SK-N-SH (cell line): ENCODE measurements around the gene RGS7.
"Not testable (repeated sequence)": the region's sequence is repeated elsewhere in the genome, so short reads cannot be mapped to it uniquely, and the experiment has no call there.

Source experiments
- GABPA ChIP-seq: IDR thresholded peaks from 2 replicates; pipeline ENCODE4 v1.4.0; 2012; ENCODE audit warnings: low read depth, mild to moderate bottlenecking
- TAF1 ChIP-seq: IDR thresholded peaks from 2 replicates; pipeline ENCODE4 v1.6.1; 2012; ENCODE audit warnings: low read depth, mild to moderate bottlenecking, low read length, moderate library complexity, borderline replicate concordance
- TF ChIP-seq, protein P1 (sequence below): fragments of 150-350 bp; IDR thresholded peaks from 2 replicates; pipeline ENCODE4 v1.6.1; 2017; ENCODE audit warnings: antibody characterized with exemption, low read length, low read depth, borderline replicate concordance
- TF ChIP-seq, protein P2 (sequence below): fragments of 200-600 bp; sonication (generic); IDR thresholded peaks from 2 replicates; pipeline ENCODE4 v1.6.1; 2017; ENCODE audit warnings: antibody characterized with exemption, mild to moderate bottlenecking, moderate library complexity

DNA sequence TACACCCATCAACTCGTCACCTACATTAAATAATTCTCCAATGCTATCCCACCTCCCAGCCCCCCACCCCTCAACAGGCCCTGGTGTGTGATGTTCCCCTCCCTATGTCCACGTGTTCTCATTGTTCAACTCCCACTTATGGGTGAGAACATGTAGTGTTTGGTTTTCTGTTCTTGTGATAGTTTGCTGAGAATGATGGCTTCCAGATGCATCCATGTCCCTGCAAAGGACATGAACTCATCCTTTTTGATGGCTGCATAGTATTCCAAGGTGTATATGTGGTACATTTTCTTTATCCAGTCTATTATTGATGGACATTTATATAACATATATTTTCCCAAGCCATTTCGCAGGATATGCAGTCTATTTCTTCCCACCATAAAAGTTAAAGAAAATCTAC lies 132.8 kb downstream of the RGS7 start:
- TF ChIP-seq, protein P1, sequence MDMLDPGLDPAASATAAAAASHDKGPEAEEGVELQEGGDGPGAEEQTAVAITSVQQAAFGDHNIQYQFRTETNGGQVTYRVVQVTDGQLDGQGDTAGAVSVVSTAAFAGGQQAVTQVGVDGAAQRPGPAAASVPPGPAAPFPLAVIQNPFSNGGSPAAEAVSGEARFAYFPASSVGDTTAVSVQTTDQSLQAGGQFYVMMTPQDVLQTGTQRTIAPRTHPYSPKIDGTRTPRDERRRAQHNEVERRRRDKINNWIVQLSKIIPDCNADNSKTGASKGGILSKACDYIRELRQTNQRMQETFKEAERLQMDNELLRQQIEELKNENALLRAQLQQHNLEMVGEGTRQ = not testable (repeated sequence)
- not testable (repeated sequence) for TF ChIP-seq GABPA, TAF1
- TF ChIP-seq, protein P2, sequence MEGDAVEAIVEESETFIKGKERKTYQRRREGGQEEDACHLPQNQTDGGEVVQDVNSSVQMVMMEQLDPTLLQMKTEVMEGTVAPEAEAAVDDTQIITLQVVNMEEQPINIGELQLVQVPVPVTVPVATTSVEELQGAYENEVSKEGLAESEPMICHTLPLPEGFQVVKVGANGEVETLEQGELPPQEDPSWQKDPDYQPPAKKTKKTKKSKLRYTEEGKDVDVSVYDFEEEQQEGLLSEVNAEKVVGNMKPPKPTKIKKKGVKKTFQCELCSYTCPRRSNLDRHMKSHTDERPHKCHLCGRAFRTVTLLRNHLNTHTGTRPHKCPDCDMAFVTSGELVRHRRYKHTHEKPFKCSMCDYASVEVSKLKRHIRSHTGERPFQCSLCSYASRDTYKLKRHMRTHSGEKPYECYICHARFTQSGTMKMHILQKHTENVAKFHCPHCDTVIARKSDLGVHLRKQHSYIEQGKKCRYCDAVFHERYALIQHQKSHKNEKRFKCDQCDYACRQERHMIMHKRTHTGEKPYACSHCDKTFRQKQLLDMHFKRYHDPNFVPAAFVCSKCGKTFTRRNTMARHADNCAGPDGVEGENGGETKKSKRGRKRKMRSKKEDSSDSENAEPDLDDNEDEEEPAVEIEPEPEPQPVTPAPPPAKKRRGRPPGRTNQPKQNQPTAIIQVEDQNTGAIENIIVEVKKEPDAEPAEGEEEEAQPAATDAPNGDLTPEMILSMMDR = not testable (repeated sequence)
